AG09319 (cell line): ENCODE measurements around the gene AS3MT.
"Not testable (repeated sequence)": the region's sequence is repeated elsewhere in the genome, so short reads cannot be mapped to it uniquely, and the experiment has no call there.

Experiments used
- DNase-seq: peaks from one replicate; pipeline ENCODE4 v3.0.0-alpha.2; 2010; ENCODE audit warnings: low read depth; ENCODE audit errors: extremely low read depth
- TF ChIP-seq, protein P1 (sequence below): IDR thresholded peaks from 2 replicates; pipeline ENCODE4 v1.5.1; 2011; ENCODE audit warnings: low read depth, mild to moderate bottlenecking, inconsistent platforms, low read length, moderate library complexity

Gene AS3MT

DNA sequence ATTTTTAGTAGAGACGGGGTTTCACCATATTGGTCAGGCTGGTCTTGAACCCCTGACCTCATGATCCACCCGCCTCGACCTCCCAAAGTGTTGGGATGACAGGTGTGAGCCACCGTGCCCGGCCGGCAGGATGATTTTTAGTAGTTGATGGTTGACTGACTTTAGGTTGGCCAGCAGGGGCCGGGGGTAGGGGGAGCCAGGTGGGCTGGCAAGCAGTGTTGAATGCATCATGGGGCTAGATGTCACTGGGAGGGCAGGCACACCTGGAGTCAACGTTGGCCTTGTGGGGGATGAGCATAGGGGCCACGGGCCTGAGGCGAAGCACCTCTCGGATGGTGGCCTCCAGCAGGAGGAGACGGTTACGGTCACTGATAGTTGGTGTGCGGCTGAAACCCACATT, 37.0 kb upstream of the AS3MT start:
- TF ChIP-seq, protein P1, sequence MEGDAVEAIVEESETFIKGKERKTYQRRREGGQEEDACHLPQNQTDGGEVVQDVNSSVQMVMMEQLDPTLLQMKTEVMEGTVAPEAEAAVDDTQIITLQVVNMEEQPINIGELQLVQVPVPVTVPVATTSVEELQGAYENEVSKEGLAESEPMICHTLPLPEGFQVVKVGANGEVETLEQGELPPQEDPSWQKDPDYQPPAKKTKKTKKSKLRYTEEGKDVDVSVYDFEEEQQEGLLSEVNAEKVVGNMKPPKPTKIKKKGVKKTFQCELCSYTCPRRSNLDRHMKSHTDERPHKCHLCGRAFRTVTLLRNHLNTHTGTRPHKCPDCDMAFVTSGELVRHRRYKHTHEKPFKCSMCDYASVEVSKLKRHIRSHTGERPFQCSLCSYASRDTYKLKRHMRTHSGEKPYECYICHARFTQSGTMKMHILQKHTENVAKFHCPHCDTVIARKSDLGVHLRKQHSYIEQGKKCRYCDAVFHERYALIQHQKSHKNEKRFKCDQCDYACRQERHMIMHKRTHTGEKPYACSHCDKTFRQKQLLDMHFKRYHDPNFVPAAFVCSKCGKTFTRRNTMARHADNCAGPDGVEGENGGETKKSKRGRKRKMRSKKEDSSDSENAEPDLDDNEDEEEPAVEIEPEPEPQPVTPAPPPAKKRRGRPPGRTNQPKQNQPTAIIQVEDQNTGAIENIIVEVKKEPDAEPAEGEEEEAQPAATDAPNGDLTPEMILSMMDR = no peak
- DNase-seq = no peak

DNA sequence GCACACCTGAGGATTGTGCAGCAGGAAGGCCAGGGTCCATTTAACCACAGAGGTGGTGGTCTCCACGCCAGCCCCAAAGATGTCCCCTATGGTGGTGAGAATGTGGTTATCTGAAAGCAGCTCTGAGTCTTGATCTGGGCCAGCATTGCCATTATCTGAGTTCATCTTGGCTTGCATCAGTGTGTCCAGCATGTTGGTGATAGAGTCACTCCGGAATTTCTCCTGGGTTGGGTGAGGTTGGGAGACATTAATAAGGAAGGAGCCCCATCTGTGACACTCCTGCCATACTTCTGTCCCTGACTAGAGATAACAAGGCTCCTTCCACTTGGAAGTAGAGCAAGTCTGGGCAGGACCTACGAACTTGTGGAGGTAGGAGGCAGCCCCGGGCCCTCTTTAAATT, 36.3 kb upstream of the AS3MT start:
- TF ChIP-seq, protein P1 = no peak
- DNase-seq = no peak

DNA sequence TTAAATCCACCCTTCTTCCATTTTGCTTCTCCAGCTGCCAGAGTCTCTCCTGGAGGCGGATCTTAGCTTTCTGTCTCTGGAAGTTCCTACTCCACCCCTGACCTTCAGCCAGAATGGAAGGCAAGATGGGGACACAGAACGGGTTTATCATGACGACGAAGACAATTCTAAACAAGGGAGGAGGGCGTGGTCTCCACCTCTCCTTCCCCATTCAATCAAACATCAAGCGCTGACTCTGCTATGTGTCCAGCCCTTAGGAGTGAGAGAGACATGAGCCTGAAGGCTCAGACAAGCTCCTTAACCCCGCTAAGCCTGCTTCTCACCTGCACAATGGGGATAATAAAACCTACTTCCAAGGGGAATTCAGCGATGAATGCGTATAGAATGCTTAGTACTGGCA, 35.1 kb upstream of the AS3MT start:
- no peak for DNase-seq
- TF ChIP-seq, protein P1 = no peak

DNA sequence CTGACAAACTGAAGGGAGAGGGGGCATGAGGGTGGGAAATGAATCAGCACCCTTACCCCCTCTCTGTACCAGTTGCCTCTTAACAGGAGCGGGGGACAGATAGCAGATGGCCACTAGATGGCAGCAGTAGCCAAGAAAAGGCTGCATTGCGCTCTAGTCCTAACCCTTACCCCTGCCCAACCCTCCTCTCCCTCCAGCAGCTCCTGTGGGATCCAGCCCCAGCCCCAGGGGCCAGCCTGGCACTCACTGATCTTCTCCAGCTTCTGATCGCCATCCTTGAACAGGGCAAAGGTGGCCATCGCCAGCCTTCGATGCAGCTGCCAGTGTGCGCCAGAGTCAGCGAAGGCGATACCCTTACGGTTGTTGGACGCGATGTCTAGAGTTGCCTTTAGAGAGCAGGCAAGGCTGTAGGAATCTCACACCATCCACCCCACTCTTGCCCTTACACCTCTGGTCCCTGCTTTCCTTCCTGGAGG, 34.2 kb upstream of the AS3MT start:
- peak; percentile 51 for DNase-seq
- TF ChIP-seq, protein P1 = peak; percentile 82

- TF ChIP-seq, protein P1 = no peak
- DNase-seq = no peak
Observed at GRCh38 chr10:102837230-102837721, 32.0 kb upstream of the AS3MT start, which contains the start of gene CYP17A1. TSS of gene CYP17A1 (minus strand) at chr10:102837413. CDS start at chr10:102837361, 52 bp downstream.

- DNase-seq = not testable (repeated sequence)
Observed at GRCh38 chr10:102838276-102838927, 30.9 kb upstream of the AS3MT start.

DNA sequence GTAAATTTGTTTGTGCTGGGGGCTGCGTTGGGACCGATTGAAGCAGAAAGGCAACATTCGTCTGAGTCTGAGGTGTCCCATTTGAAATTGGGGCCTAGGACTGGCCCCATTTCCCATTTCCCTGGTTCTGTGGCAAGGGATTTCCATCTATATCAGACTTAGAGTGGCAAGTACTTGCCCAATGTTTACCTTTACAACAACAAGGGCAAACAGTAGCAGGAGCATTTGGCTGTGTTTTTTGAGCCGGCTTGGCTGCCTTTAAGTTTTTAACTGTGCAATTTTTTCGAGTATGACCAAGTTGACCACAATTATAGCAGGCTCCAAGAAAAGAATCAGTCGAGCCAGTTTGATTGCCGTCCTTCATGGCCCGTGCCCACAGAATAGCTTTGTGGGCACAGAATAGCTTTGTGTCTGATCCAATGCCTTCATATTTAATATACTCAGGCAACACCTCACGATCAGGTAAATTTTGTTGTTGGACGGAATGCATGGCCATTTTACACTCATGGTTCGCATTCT, 27.4 kb upstream of the AS3MT start:
- no peak for DNase-seq
- TF ChIP-seq, protein P1 = no peak

DNA sequence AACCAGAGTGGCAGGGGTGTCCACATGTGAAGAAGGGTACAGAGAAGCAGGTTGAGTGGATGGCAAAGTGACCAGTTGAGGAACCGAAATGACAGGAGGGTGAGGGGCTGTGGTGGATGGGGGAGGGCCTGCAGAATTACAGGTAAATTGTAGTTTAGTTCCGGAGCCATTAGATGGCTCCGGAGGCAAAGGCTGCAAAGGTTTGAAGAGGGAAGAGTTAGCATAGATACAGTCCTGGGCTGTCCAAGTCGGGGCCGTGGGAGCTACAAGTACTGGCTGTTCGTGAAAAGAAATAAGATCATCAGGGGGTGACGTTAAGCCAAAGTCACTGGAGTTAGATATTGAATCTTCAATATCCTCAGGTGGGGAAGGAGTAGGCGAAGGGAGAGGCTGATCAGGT, 26.1 kb upstream of the AS3MT start:
- not testable (repeated sequence) for DNase-seq

DNA sequence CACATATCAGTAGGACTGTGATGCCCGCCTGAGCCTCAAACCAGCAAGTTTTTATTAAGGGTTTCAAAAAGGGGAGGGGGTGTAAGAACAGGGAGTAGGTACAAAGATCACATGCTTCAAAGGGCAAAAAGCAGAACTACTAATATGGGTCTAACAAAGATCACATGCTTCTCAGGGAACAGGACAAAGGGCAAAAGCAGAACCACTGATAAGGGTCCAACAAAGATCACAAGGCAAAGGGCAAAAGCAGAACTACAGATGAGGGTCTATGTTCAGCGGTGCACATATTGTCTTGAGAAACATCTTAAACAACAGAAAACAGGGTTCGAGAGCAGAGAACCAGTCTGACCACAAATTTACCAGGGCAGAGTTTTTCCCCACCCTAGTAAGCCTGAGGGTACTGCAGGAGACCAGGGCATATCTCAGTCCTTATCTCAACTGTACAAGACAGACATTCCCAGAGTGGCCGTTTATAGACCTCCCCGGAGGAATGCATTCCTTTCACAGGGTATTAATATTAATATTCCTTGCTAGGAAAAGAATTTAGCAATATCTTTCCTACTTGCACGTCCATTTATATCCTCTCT, 25.0 kb upstream of the AS3MT start:
- not testable (repeated sequence) for DNase-seq
